Left lobe of liver (tissue), 2 donors: ENCODE measurements around the gene BOLA2. TPM values are rescaled to one million over a fixed set of nuclear protein-coding genes. Genes with fewer than 3 reads are reported as not detected.
"Not testable (repeated sequence)": the region's sequence is repeated elsewhere in the genome, so short reads cannot be mapped to it uniquely, and the experiment has no call there.

ENCODE experiments used
- ATAC-seq: fragments of 200-7000 bp; cut with Tn5 transposase; one replicate; pipeline ENCODE4 v1.9.1; 2020; ENCODE audit warnings: mild to moderate bottlenecking, moderate library complexity
- DNase-seq: peaks from one replicate; pipeline ENCODE4 v3.0.0-alpha.2; 2020; ENCODE audit warnings: low spot score
- total RNA-seq: library from RNA; stranded (reverse); gene quantifications from one replicate; pipeline ENCODE4 v1.2.1, GENCODE V29; 2021
- donor health status: DM: no; HTN: no; CAD: no; lungs with moderate emphysema.
- donor health status: DM: no; HTN: yes; CAD: no.

BOLA2 gene
- total RNA-seq = 2.4 TPM

DNA sequence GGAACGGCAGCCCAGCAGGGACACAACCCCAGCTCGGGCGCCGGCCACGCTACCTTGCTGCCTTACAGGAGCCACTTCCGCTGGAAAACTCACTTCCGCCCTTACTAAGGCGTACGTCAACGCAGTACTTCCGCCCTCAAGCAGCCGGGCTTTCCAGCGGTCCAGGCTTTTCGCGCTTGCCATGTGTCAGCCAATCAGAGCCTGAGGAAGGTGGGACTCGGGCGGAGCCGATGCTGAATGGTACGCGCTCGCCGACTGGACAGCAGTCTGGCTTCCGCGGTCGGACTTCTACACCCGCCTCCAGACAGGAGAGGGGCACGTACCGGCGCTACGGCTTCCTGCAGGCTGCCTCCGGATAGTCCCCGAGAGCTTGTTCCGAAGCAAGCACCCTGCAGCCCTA is at the start of gene BOLA2, which contains the start of gene SLX1B:
Gene BOLA2 (minus strand): TSS at position 83 of the 400 bp plus-strand sequence. CDS start 98 bp downstream, outside the sequence.
Gene SLX1B (plus strand): TSS at position 265 of the 400 bp plus-strand sequence.
- ATAC-seq = peak; percentile 86
- not testable (repeated sequence) for DNase-seq

DNA sequence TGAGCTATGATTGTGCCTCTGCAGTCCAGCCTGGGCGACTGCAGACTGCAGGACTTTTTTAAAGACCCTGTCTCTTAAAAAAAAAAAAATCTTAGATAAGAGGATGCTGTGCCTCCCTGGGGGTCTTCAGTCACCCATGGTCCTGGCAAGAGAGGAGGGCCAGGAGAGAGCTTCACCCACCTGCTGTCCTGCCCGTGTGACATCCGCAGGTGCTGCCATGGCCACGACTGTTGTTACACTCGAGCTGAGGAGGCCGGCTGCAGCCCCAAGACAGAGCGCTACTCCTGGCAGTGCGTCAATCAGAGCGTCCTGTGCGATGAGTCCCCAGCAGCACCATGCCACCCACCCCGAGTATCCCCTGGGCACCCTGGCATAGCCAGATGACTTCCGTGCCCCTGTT is 28.1 kb upstream of the BOLA2 start:
- not testable (repeated sequence) for ATAC-seq
- peak; percentile 51 for DNase-seq

DNA sequence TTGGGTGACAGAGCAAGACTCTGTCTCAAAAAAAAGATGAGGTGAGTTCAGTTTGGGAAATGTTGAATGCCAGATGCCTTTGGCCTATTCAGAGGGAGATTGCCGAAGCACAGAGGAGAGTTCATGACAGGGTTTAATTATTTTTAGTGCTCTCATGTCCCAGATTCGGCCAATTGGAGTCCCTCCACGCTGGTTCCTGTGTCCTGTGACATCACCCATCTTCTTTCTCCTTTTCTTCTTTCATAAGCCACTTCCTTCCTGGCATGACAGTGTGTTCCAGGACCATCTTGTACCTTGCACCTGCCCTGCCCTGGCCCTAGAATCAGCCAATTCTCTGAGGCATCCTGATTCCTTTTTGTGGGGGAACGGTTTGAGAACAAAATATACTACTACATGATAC is 17.9 kb upstream of the BOLA2 start:
- ATAC-seq, DNase-seq: not testable (repeated sequence)

DNA sequence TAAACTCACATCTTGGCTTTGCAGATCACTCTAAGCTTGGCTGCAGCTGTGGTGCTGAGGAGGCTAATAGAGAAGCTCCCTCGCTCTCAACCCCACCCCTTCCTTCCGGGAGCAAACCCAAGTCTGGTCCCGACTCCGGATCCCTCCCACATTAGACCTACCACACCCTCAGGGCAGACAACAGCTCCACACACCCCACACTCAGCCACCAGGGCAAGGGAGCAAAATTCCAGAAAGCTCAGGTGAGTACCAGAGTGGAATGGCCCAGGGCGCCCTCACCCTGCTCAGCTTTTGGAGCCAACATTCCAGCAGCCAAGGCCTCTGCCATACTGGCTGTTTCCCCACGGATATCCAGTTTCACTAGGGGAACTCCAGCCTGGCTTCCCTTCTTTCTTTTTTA is 15.5 kb upstream of the BOLA2 start:
- ATAC-seq = peak; percentile 88
- DNase-seq = peak; percentile 79

DNA sequence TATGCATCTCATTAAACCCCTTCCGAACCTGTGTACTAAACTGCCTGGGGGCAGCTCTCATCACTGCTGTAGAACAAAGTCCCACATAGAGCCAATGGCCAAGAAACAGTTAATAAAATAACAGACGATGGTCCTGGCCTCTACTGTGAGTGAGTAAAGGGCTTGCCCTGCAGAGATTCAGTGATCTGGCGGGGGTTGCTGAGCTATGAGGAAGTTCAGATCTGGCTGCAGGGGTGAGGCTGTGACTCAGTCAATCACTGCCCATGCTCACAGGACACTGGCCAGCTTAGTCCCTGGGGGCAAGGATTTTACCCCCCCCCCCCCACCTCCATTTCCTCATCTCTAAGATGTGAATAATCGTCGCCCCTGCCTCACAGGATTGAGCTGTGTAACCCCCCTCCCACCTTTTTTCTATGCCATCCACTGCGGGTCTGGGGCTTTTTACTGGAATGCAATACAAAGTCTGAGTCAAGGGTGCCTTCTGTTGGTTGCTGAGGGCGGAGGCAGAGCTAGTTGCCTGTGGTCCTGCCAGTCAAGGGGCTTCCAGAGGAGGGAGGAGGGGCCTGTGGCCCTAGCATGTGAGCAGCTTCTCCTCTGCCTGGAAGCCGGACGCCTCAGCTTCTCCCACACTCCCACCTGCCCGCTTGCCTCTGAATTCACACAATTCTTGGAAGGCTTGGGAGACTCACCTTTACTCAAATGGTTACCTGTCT is 13.7 kb upstream of the BOLA2 start:
- ATAC-seq, DNase-seq: not testable (repeated sequence)

DNA sequence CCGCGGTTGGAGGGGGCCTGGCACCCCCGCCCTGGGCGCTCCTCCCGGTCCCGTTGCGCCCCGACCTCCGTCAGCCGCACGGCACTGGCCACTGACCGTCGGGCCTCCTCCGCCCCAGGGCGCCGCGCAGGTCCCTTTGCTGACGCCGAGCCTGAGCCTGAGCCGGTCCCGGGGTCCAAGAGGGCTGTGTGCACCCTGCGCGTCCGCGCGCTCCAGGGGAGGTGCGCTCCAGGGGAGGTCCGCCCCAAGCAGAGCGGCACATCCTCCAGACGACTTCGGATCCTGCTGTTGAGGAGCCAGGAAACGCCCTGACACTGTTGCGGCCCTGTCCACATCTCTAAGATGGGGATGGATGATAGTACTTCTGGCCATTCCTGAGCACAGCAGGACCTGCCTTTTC is 12.8 kb upstream of the BOLA2 start:
- peak; percentile 14 for ATAC-seq
- not testable (repeated sequence) for DNase-seq

DNA sequence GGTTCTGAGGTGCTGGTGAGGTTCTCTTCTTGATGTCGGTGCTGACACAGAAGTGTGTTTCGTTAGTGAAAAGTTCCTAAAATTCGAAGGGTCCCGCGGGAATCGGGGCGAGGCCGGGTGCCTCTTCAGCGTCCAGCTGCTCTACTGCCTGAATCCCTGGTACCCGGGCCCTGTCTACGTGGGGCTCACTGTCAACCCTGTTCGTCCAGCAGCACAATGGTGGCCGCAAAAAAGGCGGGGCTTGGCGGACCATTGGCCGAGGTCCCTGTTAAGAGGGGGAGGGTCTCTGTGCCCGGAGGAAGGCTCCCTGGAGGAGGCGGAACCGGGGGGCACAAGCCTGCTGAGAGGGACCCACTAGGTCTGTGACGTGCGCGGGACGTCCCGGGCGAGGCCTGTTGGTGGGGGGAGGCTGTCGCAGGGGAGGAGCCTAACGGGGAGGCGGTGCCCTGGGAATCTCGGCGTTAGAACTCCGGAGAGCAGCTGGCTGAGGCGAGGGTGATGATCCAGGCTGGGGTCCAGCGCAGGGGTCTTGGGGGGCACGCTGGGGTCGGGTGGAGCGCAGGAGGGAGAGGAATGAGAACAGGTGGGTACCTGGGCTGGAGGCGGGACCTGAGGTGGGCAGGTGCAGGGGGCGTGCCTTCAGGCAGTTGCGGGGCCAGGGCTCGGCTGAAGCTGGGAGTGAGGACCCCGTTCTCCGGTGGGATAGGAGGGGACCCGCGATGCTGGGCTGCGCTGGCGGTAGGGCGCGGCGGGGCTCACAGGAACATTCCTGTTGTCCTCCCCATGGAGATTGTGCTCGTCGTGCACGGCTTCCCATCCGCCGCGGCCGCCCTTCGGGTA is 12.1 kb upstream of the BOLA2 start:
- ATAC-seq = peak; percentile 54
- not testable (repeated sequence) for DNase-seq

DNA sequence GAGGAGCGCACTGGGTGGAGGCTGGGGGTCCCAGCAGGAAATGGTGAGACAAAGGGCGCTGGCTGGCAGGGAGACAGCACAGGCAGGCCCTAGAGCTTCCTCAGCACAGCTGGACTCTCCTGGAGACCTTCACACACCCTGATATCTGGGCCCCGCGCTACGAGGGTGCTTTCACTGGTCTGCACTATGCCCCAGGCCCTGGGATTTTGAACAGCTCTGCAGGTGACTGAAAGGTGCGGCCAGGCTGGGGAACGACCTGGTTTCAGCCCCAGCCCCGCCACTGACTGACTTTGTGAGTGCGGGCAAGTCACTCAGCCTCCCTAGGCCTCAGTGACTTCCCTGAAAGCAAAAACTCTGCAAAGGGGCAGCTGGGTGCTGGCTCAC is 6.5 kb upstream of the BOLA2 start:
- DNase-seq = not testable (repeated sequence)
- ATAC-seq = peak; percentile 66

DNA sequence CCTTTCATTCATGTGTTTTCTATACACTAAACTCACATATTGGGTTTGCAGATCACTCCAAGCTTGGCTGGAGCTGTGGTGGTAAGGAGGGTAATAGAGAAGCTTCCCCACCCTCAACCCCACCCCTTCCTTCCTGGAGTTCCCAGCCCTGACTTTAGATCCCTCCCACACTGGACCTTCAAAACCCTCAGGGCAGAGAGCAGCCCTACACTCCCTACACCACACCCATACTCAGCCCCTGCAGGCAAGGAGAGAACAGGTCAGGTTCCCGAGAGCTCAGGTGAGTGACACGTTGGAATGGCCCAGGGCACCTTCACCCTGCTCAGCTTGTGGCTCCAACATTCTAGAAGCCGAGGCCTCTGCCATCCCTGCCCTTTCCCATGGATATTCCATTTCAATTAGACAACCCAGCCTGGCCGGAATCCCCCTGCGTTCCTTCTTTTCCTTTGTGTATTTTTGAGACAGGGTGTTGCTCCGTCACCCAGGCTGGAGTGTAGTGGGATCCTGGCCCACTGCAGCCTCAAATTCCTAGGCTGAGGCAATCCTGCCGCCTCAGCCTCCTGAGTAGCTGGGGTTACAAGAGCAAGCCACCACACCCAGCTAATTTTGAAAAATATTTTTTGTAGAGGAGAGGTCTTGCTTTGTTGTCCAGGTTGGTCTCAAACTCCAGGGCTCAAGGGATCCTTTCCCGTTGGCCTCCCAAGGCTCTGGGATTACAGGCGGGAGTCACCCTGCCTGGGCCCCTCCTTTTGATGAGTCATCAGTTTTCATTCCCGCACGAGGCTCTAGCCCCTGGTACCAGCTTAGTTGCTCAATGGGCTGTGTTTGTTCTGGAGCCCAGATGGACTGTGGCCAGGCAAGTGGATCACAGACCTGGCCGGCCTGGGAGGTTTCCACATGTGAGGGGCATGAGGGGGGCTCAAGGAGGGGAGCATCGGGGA is 5.8 kb upstream of the BOLA2 start, which contains the start of gene SULT1A4:
Gene SULT1A4 (plus strand): TSS at position 208 of the 941 bp plus-strand sequence. CDS start 1,473 bp downstream, outside the sequence.
- peak; percentile 78 for ATAC-seq

DNA sequence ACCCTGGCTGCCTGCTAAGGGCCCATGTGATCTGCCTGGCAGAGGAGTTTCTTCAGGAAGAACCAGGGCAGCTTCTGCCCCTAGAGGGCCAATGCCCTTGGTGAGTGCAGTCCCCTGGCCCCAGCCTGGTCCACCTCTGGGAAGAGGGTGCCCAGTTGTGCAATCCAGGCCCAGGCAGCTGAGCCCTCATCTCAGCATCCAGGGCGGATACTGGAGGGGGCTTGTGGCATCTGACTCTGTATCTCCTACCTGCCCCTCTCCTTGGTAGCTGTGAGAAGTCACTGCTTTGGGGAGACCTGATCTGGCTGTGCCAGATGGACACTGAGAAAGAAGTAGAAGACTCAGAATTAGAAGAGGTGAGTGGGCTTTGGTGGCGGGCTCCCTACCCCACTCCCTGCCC is 3.5 kb upstream of the BOLA2 start:
- ATAC-seq, DNase-seq: not testable (repeated sequence)

More for the DNA sequence above, 5.8 kb upstream of the BOLA2 start, which contains the start of gene SULT1A4:
- DNase-seq = not testable (repeated sequence)

DNA sequence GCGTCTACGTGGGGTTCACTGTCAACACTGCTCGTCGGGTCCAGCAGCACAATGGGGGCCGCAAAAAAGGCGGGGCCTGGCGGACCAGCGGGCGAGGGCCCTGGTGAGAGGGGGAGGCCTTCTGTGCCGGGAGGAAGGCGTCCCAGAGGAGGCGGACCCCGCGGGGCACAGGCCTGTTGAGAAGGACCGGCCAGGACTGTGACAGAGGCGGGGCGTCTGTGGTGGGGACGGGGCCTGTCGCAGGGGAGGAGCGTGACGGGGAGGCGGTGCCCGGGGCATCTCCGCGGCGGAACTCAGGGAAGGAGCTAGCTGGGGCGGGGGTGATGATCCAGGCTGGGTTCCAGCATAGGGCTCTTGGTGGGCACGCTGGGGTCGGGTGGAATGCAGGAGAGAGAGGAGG is 677 bp upstream of the BOLA2 start:
- peak; percentile 77 for ATAC-seq
- DNase-seq = not testable (repeated sequence)

DNA sequence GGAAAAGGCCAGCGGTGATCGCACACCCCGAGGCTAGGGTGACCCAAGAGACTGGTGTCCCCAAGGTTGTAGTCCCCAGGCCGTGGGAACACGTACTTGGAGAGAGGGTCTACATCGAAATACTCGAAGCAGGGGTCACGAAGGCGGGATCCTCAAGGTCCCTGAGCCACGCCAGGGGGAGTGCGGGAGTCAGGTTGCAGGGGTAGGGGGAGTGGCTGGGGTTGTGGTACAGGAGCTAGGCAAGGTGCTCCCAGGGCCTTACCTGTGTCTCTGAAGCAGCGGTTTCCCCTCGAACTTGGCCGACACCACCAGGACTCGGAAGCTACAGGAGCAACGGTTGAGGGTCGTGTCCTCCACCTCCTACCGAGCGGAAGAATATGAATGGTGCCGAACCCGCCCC is 397 bp downstream of the BOLA2 start:
- peak; percentile 41 for ATAC-seq
- DNase-seq = not testable (repeated sequence)

DNA sequence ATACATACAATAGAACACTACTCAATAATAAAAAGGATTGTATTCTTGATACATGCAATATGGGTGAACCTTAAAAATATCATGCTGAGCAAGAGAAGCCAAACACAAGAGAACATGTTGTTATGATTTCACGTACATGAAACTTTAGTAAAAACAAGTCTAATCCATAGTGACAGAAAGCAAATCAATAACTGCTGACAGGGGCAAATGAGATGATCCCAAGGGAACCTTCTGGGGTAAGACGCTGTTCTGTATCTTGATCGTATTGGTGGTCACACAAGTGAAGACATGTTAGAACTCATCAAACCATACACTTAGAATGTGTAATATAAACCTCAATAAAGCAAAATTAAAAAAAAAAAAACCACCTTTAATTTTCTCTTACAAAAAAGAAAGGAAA is 28.8 kb downstream of the BOLA2 start:
- not testable (repeated sequence) for ATAC-seq, DNase-seq

DNA sequence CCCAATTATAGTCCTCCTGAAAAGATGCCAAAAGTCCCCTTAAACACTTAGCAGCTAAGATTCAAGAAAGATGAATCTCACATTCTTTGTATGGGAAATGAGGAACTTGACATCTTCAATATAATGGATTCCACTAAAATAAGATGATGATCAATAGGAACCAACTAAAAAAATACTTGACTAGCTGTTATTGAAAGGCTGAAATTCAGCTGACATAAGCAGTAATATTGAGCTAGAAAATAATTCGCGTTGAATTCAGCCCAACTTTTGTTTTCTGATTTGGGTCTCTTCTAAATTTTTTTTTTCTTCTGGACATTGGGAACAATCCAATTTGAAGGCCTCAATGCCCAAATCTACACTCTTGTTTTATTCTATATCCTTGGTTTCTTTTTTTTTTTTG is 30.6 kb downstream of the BOLA2 start:
- not testable (repeated sequence) for DNase-seq, ATAC-seq

DNA sequence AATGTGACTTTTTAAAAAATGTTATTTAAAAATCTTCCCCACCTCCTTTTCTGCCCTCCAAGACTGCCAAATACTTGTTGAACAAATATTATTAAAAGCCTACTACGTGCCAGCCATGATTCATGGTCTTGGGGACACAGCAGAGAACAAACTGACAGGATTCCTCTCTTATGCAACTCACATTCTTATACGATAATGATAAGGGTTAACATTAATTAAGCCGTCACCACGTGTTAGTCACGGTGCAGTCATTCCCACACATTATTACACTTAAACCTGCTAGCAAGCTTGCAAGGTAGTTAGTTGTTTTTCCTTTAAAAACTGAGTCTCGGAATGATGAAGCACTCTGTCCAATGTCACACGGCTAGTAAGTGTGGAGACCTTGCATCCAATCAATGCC is 48.9 kb downstream of the BOLA2 start:
- ATAC-seq, DNase-seq: not testable (repeated sequence)

Other genes with a start within 250 kb of the BOLA2 start
- 0.28 TPM for gene NPIPB11, start 47.6 kb downstream of the BOLA2 start, total RNA-seq
- gene SLX1B, start 182 bp upstream of the BOLA2 start, total RNA-seq = 12.4 TPM
- 8.3 TPM for gene SULT1A4, start 5.6 kb upstream of the BOLA2 start, total RNA-seq
- 44.2 TPM for gene NPIPB12, start 52.1 kb upstream of the BOLA2 start, total RNA-seq
- 1.3 TPM for gene SPN, start 208.9 kb upstream of the BOLA2 start, total RNA-seq
- gene QPRT, start 224.8 kb upstream of the BOLA2 start, total RNA-seq = 143 TPM